Body of pancreas (tissue), 4 donors: ENCODE data around the gene ZP1. TPM values are rescaled to one million over a fixed set of nuclear protein-coding genes. Genes with fewer than 3 reads are reported as not detected.

Experiments
- ATAC-seq: fragments of 150-250 bp; one replicate; pipeline ENCODE4 v1.9.1; 2016
- DNase-seq, 4 donors: peaks; one replicate each; pipeline ENCODE4 v3.0.0-alpha.2; 2019
- H3K27ac ChIP-seq, 4 donors: fragments of 200-600 bp; sonication (generic); 1 replicate in 3 of 4; 2 replicates in 1 of 4; pipeline versions ENCODE4 v1.5.1 to v1.6.1; 2016 to 2019; ENCODE audit warnings: mild to moderate bottlenecking in 1 of 4, mixed read lengths in 1 of 4, moderate library complexity in 1 of 4
- H3K27me3 ChIP-seq, 2 donors: fragments of 200-600 bp; sonication (generic); one replicate each; pipeline ENCODE4 v1.6.0; 2016; ENCODE audit warnings: mild to moderate bottlenecking in 1 of 2
- H3K36me3 ChIP-seq, 2 donors: fragments of 200-600 bp; sonication (generic); replicated peaks in 1 of 2; 2 replicates each; pipeline ENCODE4 v1.5.1; 2016; ENCODE audit warnings: low read depth in 2 of 2; ENCODE audit not compliant: insufficient read depth in 1 of 2
- H3K4me1 ChIP-seq: fragments of 200-600 bp; sonication (generic); one replicate; pipeline ENCODE4 v1.6.0; 2016
- H3K4me3 ChIP-seq, 2 donors: fragments of 200-600 bp; sonication (generic); 1 replicate in 1 of 2; 2 replicates in 1 of 2; pipeline ENCODE4 v1.5.1; 2016 to 2019
- H3K9me3 ChIP-seq, 3 donors: fragments of 200-600 bp; sonication (generic); 1 replicate in 2 of 3; 2 replicates in 1 of 3; pipeline ENCODE4 v1.5.1; 2016
- POLR2A ChIP-seq, 3 donors: fragments of 450-650 bp; IDR thresholded peaks; one replicate each; pipeline ENCODE4 v1.6.1; 2016; ENCODE audit warnings: antibody characterized with exemption in 3 of 3, mild to moderate bottlenecking in 2 of 3
- WGBS, 2 donors: methylation state at CpG; one replicate each; pipeline ENCODE4 v1.1.5; 2017; 5-methylcytosine and 5-hydroxymethylcytosine counted together
- intact Hi-C: fragments of 100-400 bp; cut with DNase I; formaldehyde crosslinking; loops from one replicate; pipeline ENCODE4 v1.15.1; 2023
- total RNA-seq, 2 donors: library from RNA; depleted of rRNA; stranded (reverse); fragments of >200 nt; gene quantifications; one replicate each; pipeline ENCODE4 v1.1.0, GENCODE V29; 2016
- TF ChIP-seq, protein P1 (sequence below), 7 experiments: fragments of 450-650 bp in 4 of 7; fragments of 200-600 bp in 3 of 7; sonication (generic) in 3 of 7; IDR thresholded peaks; one replicate each; pipeline ENCODE4 v1.5.1; 2016 to 2019; ENCODE audit warnings: antibody characterized with exemption in 7 of 7

The ZP1 gene
- total RNA-seq, 2 donors from 2014 or later = not detected

DNA sequence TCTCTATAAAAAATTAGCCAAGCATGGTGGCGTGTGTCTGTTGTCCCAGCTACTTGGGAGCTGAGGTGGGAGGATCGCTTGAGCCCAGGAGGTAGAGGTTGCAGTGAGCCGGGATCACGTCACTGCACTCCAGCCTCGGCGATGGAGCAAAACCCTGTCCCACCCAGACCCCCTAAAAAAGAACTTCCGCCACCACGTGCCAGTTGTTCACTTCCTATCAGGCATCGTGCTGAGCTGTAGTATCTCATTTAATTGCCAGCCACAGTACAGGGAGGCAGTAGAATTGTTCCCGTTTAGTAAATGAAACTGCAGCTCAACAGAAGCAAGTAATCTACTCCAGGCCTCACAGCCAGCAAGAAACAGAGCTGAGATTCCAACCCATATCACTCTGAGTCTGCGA, 53.9 kb downstream of the ZP1 start:
- DNase-seq = no peak
- Histone ChIP-seq H3K4me3 (no peak overlapping the region), H3K4me1 (peaks cover 37% of the 10 kb centered on the region), H3K27ac (no peak overlapping the region), H3K9me3 (no peaks in the 10 kb centered on the region), H3K27me3 (peaks cover 0 to 9% of the 10 kb centered on the region in 2 donors), H3K36me3 (peaks cover 19 to 20% of the 10 kb centered on the region in 2 donors)
- intact Hi-C loops = no loop called here
- TF ChIP-seq, protein P1, sequence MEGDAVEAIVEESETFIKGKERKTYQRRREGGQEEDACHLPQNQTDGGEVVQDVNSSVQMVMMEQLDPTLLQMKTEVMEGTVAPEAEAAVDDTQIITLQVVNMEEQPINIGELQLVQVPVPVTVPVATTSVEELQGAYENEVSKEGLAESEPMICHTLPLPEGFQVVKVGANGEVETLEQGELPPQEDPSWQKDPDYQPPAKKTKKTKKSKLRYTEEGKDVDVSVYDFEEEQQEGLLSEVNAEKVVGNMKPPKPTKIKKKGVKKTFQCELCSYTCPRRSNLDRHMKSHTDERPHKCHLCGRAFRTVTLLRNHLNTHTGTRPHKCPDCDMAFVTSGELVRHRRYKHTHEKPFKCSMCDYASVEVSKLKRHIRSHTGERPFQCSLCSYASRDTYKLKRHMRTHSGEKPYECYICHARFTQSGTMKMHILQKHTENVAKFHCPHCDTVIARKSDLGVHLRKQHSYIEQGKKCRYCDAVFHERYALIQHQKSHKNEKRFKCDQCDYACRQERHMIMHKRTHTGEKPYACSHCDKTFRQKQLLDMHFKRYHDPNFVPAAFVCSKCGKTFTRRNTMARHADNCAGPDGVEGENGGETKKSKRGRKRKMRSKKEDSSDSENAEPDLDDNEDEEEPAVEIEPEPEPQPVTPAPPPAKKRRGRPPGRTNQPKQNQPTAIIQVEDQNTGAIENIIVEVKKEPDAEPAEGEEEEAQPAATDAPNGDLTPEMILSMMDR (IDR thresholded peaks at IDR 0.05) = no peak
- no peak for TF ChIP-seq POLR2A (IDR thresholded peaks at IDR 0.05)
- WGBS, 2 donors = 90 to 93% methylated on average over 10 to 11 of the region's 11 CpGs
- no peak for ATAC-seq

DNA sequence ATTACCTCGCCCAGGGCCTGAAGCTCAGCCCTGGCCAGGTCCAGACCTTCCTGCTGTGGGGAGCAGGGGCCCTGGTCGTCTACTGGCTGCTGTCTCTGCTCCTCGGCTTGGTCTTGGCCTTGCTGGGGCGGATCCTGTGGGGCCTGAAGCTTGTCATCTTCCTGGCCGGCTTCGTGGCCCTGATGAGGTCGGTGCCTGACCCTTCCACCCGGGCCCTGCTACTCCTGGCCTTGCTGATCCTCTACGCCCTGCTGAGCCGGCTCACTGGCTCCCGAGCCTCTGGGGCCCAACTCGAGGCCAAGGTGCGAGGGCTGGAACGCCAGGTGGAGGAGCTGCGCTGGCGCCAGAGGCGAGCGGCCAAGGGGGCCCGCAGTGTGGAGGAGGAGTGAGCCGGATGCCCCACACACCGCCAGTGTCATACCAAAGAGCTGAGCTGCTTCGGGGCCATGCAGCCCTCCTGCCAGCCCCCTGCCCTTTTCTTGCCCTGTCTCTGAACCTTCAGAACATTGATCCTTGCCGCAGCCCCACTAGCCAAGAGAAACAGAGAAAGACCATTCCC, 54.5 kb downstream of the ZP1 start:
- TF ChIP-seq POLR2A (IDR thresholded peaks at IDR 0.05) = no peak
- TF ChIP-seq, protein P1 (IDR thresholded peaks at IDR 0.05) = no peak
- Histone ChIP-seq H3K4me3 (no peak overlapping the region), H3K27me3 (peaks cover 0 to 9% of the 10 kb centered on the region in 2 donors), H3K9me3 (no peaks in the 10 kb centered on the region), H3K27ac (no peak overlapping the region), H3K36me3 (peaks cover 19 to 20% of the 10 kb centered on the region in 2 donors), H3K4me1 (peaks cover 31% of the 10 kb centered on the region)
- DNase-seq (no peak), ATAC-seq (no peak)
- intact Hi-C loops = no loop called here
- WGBS, 2 donors = 84 to 89% methylated on average over 3 to 11 of the region's 23 CpGs

DNA sequence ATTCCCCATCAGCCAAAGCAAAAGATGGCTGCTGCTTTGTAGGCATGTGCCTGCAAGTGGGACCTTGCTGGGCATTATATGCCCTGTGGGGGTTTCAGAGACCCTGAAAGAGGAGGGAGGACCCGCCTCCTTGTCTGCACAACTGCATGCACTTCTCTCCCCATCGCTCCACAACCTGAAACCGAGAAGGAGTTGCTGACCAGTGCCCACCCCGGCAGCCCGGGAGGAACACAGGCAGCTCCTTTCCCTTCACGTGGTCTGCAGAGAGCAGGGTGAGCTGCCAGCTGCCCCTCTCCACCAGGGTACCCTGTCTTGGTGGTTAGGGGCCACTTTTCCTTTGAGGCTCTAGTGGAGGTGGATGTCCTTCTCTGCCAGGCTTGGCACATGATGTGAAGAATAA, 55.6 kb downstream of the ZP1 start:
- no peak for ATAC-seq

DNA sequence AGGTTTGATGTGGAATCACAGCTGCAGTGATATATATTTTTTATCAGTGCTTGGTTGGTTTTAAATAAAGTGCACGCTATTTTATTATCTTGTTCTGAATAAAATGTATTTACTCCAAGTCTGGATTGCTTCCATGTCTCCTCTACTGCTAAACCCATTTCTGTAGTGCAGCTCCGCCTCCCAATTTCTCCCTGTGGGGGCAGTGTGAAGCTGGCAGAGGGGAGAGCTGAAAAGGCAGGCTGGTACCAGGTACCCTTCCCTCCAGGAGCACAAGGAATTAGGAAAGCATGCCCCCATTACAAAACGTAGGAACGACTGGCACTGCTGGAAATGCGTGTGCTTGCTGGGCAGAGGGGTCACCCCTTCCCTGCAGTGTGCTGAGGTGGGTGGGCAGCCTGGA, 56.0 kb downstream of the ZP1 start:
- Histone ChIP-seq H3K27me3 (peaks cover 0 to 9% of the 10 kb centered on the region in 2 donors), H3K4me3 (no peak overlapping the region), H3K9me3 (no peaks in the 10 kb centered on the region), H3K36me3 (peaks cover 19 to 20% of the 10 kb centered on the region in 2 donors), H3K27ac (no peak overlapping the region), H3K4me1 (peaks cover 26% of the 10 kb centered on the region)
- TF ChIP-seq, protein P1 (IDR thresholded peaks at IDR 0.05) = no peak
- TF ChIP-seq POLR2A (IDR thresholded peaks at IDR 0.05) = no peak
- ATAC-seq (no peak), DNase-seq (no peak)
- WGBS, 2 donors = 65 to 70% methylated on average over 5 of the region's 5 CpGs
- intact Hi-C loops = no loop called here

More for the DNA sequence above, 55.6 kb downstream of the ZP1 start:
- no peak overlapping the region for H3K4me3 ChIP-seq
- H3K9me3 ChIP-seq = no peaks in the 10 kb centered on the region
- TF ChIP-seq, protein P1 (IDR thresholded peaks at IDR 0.05) = no peak
- no peak for TF ChIP-seq POLR2A (IDR thresholded peaks at IDR 0.05)
- peaks cover 19 to 20% of the 10 kb centered on the region in 2 donors for H3K36me3 ChIP-seq
- no peak for DNase-seq
- intact Hi-C loops = no loop called here
- peaks cover 29% of the 10 kb centered on the region for H3K4me1 ChIP-seq
- H3K27me3 ChIP-seq = peaks cover 0 to 9% of the 10 kb centered on the region in 2 donors
- WGBS, 2 donors = 87% methylated on average over 6 of the region's 6 CpGs; no CpG with 5 or more reads in 1 of the 2 donors
- H3K27ac ChIP-seq = no peak overlapping the region

DNA sequence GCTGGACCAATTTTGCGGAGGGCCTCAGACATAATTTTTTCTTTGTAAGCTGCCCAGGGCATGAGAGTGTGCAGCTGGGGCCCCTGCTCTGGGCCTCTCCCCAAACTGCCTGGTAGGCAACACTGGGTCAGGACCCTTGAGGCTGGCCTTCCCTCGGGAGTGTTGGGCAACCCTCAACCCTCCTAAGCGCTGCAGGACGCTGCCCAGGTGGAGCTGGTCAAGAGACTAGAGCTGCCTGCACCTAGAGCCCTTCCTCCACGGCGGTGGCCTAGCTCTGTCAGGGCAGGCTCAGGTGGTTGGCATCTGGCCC, 56.4 kb downstream of the ZP1 start:
- ATAC-seq (no peak), DNase-seq (peak in 1 of 4 donors; percentile 35)
- TF ChIP-seq, protein P1 (IDR thresholded peaks at IDR 0.05) = no peak
- no peak for TF ChIP-seq POLR2A (IDR thresholded peaks at IDR 0.05)
- H3K4me3 ChIP-seq = no peak overlapping the region
- H3K4me1 ChIP-seq = peaks cover 22% of the 10 kb centered on the region
- H3K36me3 ChIP-seq = peaks cover 19 to 20% of the 10 kb centered on the region in 2 donors
- intact Hi-C loops = no loop called here
- no peak overlapping the region for H3K27ac ChIP-seq
- H3K9me3 ChIP-seq = no peaks in the 10 kb centered on the region
- WGBS, 2 donors = 45 to 48% methylated on average over 4 to 6 of the region's 6 CpGs
- H3K27me3 ChIP-seq = peaks cover 0 to 9% of the 10 kb centered on the region in 2 donors
